Measurements from ENCODE around the gene NTN5.

DNA sequence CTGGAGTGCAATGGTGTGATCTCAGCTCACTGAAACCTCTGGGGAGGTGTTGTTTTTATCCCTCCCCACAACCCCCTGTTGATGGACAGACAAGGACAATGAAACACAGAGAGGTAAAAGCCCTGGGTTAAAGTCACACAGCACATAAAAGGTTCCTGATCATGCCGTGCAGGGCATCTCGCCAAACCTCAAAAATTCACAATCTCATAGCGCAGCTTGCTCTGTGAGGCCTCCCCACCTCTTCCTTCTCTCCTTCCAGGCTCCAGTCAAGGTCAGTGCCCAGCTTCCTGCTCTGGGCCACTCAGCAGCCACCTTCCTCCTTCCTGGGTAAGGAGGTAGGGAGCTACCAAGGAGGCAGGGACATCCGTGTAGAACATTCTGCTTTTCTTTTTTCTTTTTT is 25.2 kb upstream of the NTN5 start:
- TF ChIP-seq CTCF (IDR thresholded peaks at IDR 0.05; ENCODE audit: low read length) (no peak), EZH2 (IDR thresholded peaks at IDR 0.05; ENCODE audit: borderline replicate concordance, low read length) (no peak)
